ENCODE data around the gene TAOK1. TPM values are rescaled to one million over a fixed set of nuclear protein-coding genes. Genes with fewer than 3 reads are reported as not detected.

Gene TAOK1
- total and polyA plus RNA-seq, 12 donors: 6.4 to 66.3 (median 46.6) TPM

- H3K4me3 ChIP-seq: no peak overlapping the region
- H3K36me3 ChIP-seq (replicated peaks in 1 of 2): no peaks in the 10 kb centered on the region
- no peak overlapping the region for H3K27ac ChIP-seq
- TF ChIP-seq CTCF (IDR thresholded peaks at IDR 0.05) (no peak), POLR2A (IDR thresholded peaks at IDR 0.05) (no peak)
- 68 to 78% (median 74%) methylated on average over 7 of the region's 7 CpGs for WGBS, 4 donors
- peak in 2 of 7 donors; percentile 10 to 16 for DNase-seq
- no peaks in the 10 kb centered on the region for H3K27me3 ChIP-seq
- peaks cover 31 to 32% of the 10 kb centered on the region in 2 donors for H3K4me1 ChIP-seq (replicated peaks in 1 of 2)
- intact Hi-C loops (cut with DNase I): no loop called here
- H3K9me3 ChIP-seq (replicated peaks in 1 of 3): no peaks in the 10 kb centered on the region
Measured at GRCh38 chr17:29595107-29595942, 205.2 kb downstream of the TAOK1 start.

GRCh38 chr17:29595943-29596774 lies 206.0 kb downstream of the TAOK1 start:
- intact Hi-C loops (cut with DNase I): no loop called here
- no peaks in the 10 kb centered on the region for H3K27me3 ChIP-seq
- no peak overlapping the region for H3K27ac ChIP-seq
- no peaks in the 10 kb centered on the region for H3K36me3 ChIP-seq (replicated peaks in 1 of 2)
- no peaks in the 10 kb centered on the region for H3K9me3 ChIP-seq (replicated peaks in 1 of 3)
- H3K4me1 ChIP-seq (replicated peaks in 1 of 2): peaks cover 23 to 24% of the 10 kb centered on the region in 2 donors
- peak in 2 of 7 donors; percentile 12 to 17 for DNase-seq
- H3K4me3 ChIP-seq: no peak overlapping the region
- TF ChIP-seq CTCF (IDR thresholded peaks at IDR 0.05) (no peak), POLR2A (IDR thresholded peaks at IDR 0.05) (no peak)
- 85 to 92% (median 87%) methylated on average over 9 to 12 of the region's 12 CpGs for WGBS, 4 donors

- no peaks in the 10 kb centered on the region for H3K27me3 ChIP-seq
- H3K9me3 ChIP-seq (replicated peaks in 1 of 3): no peaks in the 10 kb centered on the region
- H3K36me3 ChIP-seq (replicated peaks in 1 of 2): no peaks in the 10 kb centered on the region
- no peak overlapping the region for H3K27ac ChIP-seq
- H3K4me3 ChIP-seq: no peak overlapping the region
- DNase-seq: no peak
- TF ChIP-seq CTCF (IDR thresholded peaks at IDR 0.05) (no peak), POLR2A (IDR thresholded peaks at IDR 0.05) (no peak)
- 66 to 87% (median 82%) methylated on average over 4 to 9 of the region's 9 CpGs for WGBS, 4 donors
- H3K4me1 ChIP-seq (replicated peaks in 1 of 2): peaks cover 17 to 18% of the 10 kb centered on the region in 2 donors
- intact Hi-C loops (cut with DNase I): no loop called here
Measured at GRCh38 chr17:29596811-29597210, 206.6 kb downstream of the TAOK1 start.

Measured in adrenal gland (tissue), 12 donors.